ENCODE results near the gene SOCS7. TPM values are rescaled to one million over a fixed set of nuclear protein-coding genes. Genes with fewer than 3 reads are reported as not detected.

The SOCS7 gene
- total and polyA plus RNA-seq, 10 donors = 1.2 to 20.2 (median 10.5) TPM

DNA sequence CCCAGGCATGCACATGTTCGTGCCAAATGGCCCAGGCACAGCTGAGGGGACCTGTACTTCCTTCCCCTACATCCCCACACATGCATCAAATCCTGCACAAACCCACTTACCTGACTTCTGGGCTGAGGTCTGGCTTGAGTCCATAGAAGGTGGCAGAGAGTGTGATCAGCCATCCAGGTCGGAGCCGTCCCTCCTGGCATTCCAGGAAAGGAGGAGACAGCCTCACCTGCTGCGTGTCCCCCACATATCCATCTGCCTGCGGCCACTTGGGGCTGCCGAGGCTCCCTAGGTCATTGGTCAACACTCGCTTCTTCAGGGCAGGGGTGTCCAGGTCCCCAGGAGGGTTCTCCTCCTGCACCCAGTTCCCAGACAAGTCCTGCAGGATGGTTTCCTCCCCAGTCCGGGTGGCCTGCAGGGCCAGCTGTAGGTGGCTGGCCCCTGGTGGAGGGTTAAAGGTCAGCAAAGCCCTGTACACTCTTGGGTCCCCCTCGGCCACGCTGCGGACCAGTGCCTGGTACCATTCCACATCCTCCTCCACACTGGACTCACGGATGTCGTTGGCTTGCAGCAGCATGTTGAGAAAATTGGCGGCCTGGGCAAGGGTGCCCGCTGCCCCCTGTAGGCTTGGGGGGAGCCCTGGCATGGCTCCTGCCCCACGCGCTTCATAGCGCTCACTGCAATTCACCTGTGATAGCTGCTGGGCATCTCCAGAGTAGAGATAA, 8.6 kb upstream of the SOCS7 start:
- intact Hi-C loops (cut with DNase I; ENCODE audit: low total_unique reads) = no loop called here
- WGBS, 5 donors = 83 to 91% (median 89%) methylated on average over 11 to 18 of the region's 18 CpGs
- peaks cover 0 to 17% (median 0%) of the 10 kb centered on the region in 7 donors for H3K27me3 ChIP-seq (replicated peaks in 1 of 7)
- no peak for TF ChIP-seq POLR2A (IDR thresholded peaks at IDR 0.05)
- TF ChIP-seq, protein P1, sequence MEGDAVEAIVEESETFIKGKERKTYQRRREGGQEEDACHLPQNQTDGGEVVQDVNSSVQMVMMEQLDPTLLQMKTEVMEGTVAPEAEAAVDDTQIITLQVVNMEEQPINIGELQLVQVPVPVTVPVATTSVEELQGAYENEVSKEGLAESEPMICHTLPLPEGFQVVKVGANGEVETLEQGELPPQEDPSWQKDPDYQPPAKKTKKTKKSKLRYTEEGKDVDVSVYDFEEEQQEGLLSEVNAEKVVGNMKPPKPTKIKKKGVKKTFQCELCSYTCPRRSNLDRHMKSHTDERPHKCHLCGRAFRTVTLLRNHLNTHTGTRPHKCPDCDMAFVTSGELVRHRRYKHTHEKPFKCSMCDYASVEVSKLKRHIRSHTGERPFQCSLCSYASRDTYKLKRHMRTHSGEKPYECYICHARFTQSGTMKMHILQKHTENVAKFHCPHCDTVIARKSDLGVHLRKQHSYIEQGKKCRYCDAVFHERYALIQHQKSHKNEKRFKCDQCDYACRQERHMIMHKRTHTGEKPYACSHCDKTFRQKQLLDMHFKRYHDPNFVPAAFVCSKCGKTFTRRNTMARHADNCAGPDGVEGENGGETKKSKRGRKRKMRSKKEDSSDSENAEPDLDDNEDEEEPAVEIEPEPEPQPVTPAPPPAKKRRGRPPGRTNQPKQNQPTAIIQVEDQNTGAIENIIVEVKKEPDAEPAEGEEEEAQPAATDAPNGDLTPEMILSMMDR (IDR thresholded peaks at IDR 0.05 in 8 of 11, conservative IDR thresholded peaks at IDR 0.05 in 3 of 11) = no peak
- no peak for TF ChIP-seq POLR2AphosphoS5 (IDR thresholded peaks at IDR 0.05)
- H3K27ac ChIP-seq = no peak overlapping the region
- DNase-seq = no peak
- H3K4me3 ChIP-seq = no peak overlapping the region
- no peaks in the 10 kb centered on the region for H3K36me3 ChIP-seq
- H3K4me1 ChIP-seq = no peaks in the 10 kb centered on the region
- H3K9me3 ChIP-seq = no peaks in the 10 kb centered on the region

DNA sequence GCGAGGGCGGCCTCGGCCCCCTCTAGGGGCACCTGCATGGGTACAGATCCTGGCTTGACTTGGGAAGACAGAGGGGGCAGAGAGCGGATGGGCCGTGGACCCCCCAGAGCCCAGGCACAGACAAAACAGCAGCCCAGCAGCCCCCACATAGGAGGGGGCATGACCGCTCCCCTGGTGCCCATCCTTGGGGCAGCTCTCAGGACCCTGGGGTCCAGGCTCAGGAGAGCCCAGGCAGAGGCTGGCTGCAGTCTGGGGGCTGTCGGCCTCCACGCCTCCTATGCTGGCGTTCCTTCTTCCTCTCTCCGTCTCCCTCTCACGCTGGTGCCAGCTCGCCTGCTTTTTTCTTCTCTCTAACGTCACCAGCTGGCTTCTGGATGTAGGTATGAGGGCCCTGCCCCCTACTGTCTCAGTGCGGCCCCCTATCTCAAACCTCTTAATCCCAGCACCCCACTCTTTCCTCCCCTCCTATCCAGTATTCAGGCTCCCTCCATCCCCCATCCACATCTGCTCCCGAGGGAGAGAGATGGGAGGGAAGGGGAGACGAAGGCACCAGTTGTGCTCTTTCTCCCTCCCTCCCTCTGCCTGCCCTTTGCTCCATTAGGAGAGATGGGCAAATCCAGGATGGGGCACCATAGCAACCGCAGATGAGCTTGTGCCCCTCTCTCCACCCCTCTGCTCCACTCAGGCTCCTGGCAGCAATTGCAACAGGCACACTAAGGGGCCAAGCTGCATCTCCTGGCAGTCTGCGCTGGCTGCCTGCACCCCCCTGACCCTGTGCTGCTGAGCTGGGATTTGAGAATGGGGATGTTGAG, 7.8 kb upstream of the SOCS7 start, which contains the start of gene GPR179:
Gene GPR179, minus strand, starts transcription at position 349 of the 812 bp plus-strand sequence. Its CDS starts 167 bp downstream, at position 182.
- TF ChIP-seq, protein P1 (IDR thresholded peaks at IDR 0.05 in 8 of 11, conservative IDR thresholded peaks at IDR 0.05 in 3 of 11) = no peak
- no peak for TF ChIP-seq POLR2AphosphoS5 (IDR thresholded peaks at IDR 0.05)
- TF ChIP-seq POLR2A (IDR thresholded peaks at IDR 0.05) = no peak
- Histone ChIP-seq H3K4me3 (no peak within 1 kb of the TSS), H3K27ac (no peak within 1 kb of the TSS), H3K27me3 (replicated peaks in 1 of 7) (peaks cover 0 to 17% (median 0%) of the 10 kb centered on the region in 7 donors), H3K9me3 (no peaks in the 10 kb centered on the region), H3K36me3 (no peaks in the 10 kb centered on the region), H3K4me1 (peaks cover 0 to 2% (median 0%) of the 10 kb centered on the region in 6 donors)
- 81 to 90% (median 86%) methylated on average over 16 to 18 of the region's 18 CpGs for WGBS, 5 donors
- no peak for DNase-seq
- intact Hi-C loops (cut with DNase I; ENCODE audit: low total_unique reads) = no loop called here

GRCh38 chr17:38344420-38344745, 7.3 kb upstream of the SOCS7 start:
- intact Hi-C loops (cut with DNase I; ENCODE audit: low total_unique reads) = no loop called here
- TF ChIP-seq POLR2A (IDR thresholded peaks at IDR 0.05) (no peak), POLR2AphosphoS5 (IDR thresholded peaks at IDR 0.05) (no peak)
- TF ChIP-seq, protein P1 (IDR thresholded peaks at IDR 0.05 in 8 of 11, conservative IDR thresholded peaks at IDR 0.05 in 3 of 11) = no peak
- Histone ChIP-seq H3K27ac (no peak overlapping the region), H3K4me3 (no peak overlapping the region), H3K27me3 (replicated peaks in 1 of 7) (peaks cover 0 to 17% (median 0%) of the 10 kb centered on the region in 7 donors), H3K9me3 (no peaks in the 10 kb centered on the region), H3K4me1 (peaks cover 0 to 7% (median 0%) of the 10 kb centered on the region in 6 donors), H3K36me3 (no peaks in the 10 kb centered on the region)
- WGBS, 5 donors = 76 to 90% (median 79%) methylated on average over 3 of the region's 3 CpGs
- no peak for DNase-seq

DNA sequence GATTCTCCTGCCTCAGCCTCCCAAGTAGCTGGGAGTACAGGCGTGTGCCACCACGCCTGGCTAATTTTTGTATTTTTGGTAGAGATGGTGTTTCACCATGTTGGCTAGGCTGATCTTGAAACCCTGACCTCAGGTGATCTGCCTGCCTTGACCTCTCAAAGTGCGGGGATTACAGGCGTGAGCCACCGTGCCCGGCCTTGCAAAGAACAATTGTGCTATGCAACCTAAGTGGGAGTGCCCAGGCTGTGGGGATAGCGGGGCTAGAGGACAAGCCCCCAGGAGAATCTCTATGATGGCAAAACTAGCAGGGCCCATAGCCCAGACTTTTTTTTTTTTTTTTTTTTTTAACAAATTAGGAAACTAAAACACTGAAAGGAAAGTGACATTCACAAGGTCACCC, 5.9 kb upstream of the SOCS7 start:
- Histone ChIP-seq H3K4me1 (peaks cover 0 to 10% (median under 1%) of the 10 kb centered on the region in 6 donors), H3K27me3 (replicated peaks in 1 of 7) (peaks cover 0 to 17% (median 0%) of the 10 kb centered on the region in 7 donors), H3K9me3 (no peaks in the 10 kb centered on the region), H3K4me3 (no peak overlapping the region), H3K27ac (no peak overlapping the region), H3K36me3 (no peaks in the 10 kb centered on the region)
- no peak for DNase-seq
- intact Hi-C loops (cut with DNase I; ENCODE audit: low total_unique reads) = no loop called here
- TF ChIP-seq POLR2AphosphoS5 (IDR thresholded peaks at IDR 0.05) (no peak), POLR2A (IDR thresholded peaks at IDR 0.05) (no peak)
- TF ChIP-seq, protein P1 (IDR thresholded peaks at IDR 0.05 in 8 of 11, conservative IDR thresholded peaks at IDR 0.05 in 3 of 11) = no peak
- 82 to 93% (median 84%) methylated on average over 7 of the region's 7 CpGs for WGBS, 5 donors

Data from spleen (tissue), 11 donors.